NCI-H345 treated with DMSO at 0.1 percent for 48 hours (cell line): ENCODE data around the gene FGGY.
"Not testable (repeated sequence)": the region's sequence is repeated elsewhere in the genome, so short reads cannot be mapped to it uniquely, and the experiment has no call there.

Experiments
- DNase-seq: peaks from one replicate; lab custom pipeline; 2025; ENCODE audit not compliant: unreplicated experiment; lab: John Stamatoyannopoulos, UW

FGGY gene

DNA sequence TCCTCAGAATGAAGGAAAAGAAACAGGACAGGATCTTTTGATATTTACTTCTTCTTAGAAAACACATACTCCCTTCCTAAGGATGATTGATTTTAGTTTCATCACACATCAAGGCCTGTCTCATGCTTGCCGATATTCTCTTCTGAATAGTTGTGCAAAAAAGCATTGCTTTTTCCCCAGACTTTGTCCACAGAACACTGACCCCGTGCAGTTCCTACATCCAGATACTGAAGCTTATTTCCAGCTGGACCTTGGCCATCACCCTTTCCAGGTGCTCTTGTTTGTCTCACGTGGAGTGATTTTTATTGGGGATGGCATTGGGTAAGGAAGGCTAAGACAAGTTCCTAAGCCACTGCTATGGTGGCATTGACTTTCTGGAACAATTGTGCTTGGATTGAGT, 320.5 kb downstream of the FGGY start:
- DNase-seq = no peak

DNA sequence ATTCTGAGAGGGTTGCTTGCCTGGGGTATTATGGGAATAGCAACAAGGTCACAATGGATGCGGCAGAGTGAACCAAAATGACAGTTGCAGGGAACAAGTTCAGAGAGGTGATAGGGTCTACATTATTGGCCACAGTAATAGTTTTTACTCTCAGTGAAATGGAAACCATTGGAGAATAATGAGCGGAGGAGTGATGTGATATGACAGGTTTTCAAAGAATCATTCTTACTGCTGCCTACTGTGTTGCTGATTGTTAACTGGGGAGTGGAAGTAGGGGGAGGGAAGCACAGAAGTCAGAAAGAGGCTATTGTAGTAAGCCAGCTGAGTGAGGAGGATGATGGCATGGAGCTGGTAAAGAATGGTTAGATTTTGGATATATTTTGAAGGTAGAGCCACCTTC, 322.7 kb downstream of the FGGY start:
- DNase-seq = no peak

DNA sequence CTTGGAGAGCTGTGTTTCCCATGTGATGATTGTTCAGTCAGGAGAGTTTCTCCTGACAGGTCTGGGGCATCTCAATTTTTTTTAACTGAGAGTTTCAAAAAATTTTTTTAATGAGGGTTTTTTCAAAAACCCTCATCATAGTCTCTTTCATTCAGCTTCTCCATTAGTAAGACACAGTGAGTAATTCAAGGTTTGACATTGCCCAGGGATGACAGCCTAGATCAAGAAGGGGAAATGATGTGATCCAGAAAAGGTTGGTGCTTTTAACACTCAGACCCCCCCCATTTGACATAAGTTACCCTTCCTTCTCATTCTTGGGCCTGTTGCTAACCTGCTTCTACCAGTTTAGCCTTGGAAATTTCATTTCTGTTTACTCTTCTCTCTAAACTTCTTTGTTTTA, 328.5 kb downstream of the FGGY start:
- no peak for DNase-seq

DNA sequence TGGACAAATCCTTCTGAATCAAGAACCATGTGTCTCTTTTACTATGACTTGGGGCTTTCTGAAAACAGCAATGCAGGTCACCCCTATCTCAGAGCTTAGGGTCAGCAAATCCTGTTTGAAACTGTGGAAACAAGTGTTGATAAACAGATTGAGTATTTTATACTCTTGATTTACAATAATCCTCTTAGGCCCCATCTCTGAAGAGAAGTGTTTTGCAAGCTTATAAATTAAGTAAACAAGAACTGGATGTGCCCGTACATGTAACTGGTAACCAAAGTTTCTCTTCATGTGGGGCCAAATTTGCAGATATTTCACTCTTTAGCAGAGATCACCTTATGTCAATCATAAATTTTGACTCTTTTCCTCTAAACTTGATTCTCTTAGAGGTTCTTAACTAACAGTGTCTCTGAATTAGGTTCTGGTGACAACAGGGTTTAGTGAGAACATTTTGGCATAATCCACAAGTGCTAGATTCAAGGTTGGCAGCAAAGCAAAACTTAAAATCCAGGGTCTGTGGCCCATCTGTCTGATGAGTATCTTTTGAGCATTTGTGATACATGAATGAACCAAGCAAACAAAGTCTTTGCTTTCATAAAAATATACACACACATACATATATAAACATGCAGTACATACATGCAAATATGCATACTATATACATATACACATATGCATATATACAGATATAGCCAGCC, 334.8 kb downstream of the FGGY start:
- DNase-seq = no peak

DNA sequence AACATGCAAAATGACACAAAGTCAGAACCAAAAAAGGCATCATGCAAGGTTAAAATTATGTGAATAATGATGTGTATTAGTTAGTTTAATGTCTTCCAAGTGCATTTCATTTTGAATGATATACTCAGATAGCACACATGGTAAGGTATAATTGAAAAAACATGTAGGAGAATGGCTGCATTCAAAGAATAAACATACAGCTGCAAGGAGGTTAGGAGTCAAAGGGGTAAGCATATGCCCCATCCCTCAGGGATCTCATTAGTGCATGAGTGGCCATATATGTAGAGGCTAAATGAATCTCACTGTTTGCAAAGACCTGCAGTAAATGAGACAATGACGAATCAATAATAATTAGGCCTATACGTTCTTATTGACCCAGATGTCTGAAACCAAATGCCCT, 338.2 kb downstream of the FGGY start:
- DNase-seq = no peak

DNA sequence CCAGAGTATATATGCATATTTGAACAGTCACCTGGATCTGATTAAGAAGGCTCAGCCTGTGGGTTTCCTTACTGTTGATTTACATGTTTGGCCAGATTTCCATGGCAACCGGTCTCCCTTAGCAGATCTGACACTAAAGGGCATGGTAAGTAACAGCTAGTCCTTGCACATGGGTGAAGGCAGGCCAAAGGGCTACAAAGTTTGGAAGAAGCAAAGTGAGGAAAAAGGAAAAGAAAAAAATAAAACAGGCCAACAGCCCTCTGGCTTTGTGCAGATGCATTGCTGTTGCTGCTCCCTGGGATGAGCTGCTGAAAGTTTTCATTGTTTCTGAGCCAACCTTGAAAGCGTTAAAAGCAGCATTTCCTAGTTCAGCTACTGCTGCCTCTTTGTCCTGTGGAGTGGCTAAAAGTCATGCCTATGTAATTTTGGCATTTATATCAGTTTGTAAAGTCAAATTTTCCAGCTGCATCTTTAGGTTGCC, 341.4 kb downstream of the FGGY start:
- DNase-seq = no peak

DNA sequence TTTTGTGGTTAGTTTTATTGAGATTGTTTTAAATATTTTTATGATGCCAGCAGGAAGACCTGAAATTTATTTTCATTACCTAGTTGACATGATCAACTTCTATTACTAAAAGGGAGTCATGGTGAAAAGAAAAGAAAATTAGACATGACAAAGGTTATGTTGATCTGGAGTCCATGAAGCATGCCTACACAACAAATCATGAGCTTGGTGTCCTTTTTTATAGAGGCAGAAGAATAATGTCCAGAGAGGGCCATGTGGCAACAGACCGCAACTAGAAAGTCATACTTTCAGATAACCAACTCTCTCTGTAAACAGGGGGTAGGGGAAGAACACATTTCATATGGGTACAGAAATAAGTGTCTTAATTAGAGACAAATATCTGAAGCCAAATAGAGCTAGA, 342.4 kb downstream of the FGGY start:
- no peak for DNase-seq

DNA sequence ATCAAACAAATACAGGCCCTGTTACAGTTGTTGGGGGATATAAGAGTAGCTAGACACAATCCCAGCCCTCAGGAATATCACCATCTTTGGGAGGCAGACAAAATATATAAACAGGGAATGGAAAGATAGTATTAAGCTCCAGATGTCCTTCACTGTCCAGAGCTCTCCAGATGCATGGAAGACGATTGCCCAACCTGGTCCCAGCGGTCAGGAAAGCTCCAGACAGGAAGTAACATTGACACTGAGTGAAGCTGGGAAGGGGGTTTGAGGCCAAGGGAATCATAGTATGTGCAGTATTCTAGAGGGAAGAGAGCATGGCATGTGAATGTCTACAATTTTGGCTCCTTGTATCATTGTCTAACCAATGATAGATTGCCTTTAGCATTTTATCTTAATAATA, 344.0 kb downstream of the FGGY start:
- DNase-seq = no peak

DNA sequence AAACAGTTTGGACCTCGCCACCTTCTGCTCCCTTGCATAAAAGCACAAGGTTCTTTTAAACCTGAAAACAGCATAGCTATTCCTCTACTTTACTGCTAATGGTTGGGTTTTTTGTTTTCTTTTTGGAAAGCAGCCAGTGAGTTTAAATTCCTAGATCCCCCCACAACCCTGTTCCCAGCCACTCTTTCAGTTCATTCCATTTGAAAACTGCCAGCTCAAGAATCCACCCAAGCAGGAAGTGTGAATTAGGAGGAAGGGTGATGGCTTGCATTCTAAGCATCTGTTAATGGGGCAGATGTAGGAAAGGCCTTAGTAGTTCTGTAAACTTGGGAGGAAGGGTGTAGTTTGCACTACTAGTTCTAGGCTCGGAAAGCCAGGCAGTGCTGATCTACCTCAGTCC, 344.9 kb downstream of the FGGY start:
- DNase-seq = no peak

DNA sequence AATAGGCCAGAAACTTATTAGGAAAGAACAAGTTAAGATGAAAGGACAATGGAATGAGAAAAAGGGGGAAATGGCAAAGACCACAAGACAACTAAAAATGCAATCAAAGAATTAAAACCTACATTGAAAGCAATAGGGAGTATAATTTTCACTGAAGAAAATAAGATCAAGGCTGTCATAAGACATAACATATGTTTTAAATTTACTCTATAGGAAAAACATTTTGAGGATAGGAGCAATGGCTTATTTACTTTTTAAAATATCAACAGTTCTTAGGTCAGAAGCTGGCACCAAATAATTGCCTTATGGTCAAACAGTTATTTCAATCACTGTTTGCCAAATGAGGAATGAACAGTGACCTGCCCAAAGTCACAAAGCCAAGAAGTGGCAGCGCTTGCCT, 346.6 kb downstream of the FGGY start:
- DNase-seq = no peak

DNA sequence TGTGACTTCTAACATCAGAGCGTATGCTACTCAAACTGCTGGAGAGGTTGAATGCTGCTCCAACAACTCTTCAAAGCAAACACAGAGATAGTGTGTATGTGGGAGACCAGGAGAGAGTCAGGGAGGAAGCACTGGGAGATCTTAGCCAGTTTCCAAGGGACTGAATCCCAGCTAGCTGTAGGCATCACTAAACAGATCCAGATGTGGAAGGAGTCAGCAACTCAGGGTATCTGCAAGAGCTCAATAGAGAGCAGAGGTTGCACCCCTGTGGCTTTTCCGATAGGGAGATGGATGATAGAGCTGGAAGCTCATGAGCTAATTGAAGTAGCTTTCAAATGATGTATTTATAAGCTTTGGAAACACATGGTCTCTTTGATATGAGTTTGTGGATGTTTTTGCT, 349.0 kb downstream of the FGGY start:
- no peak for DNase-seq

DNA sequence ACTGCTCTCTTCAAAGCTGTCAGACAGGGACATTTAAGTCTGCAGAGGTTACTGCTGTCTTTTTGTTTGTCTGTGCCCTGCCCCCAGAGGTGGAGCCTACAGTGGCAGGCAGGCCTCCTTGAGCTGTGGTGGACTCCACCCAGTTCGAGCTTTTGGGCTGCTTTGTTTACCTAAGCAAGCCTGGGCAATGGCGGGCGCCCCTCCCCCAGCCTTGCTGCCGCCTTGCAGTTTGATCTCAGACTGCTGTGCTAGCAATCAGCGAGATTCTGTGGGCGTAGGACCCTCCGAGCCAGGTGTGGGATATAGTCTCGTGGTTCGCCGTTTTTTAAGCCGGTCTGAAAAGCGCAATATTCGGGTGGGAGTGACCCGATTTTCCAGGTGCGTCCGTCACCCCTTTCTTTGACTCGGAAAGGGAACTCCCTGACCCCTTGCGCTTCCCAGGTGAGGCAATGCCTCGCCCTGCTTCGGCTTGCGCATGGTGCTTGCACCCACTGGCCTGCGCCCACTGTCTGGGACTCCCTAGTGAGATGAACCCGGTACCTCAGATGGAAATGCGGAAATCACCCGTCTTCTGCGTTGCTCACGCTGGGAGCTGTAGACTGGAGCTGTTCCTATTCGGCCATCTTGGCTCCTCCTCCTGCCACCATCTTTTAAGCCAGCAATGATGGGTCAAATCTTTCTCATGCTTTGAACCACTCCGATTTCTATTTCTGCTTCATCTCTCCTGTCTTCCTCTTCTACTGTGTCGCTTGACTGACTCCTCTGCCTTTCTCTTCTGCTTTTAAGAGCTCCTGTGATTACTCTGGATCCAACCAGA, 356.5 kb downstream of the FGGY start:
- DNase-seq = not testable (repeated sequence)

DNA sequence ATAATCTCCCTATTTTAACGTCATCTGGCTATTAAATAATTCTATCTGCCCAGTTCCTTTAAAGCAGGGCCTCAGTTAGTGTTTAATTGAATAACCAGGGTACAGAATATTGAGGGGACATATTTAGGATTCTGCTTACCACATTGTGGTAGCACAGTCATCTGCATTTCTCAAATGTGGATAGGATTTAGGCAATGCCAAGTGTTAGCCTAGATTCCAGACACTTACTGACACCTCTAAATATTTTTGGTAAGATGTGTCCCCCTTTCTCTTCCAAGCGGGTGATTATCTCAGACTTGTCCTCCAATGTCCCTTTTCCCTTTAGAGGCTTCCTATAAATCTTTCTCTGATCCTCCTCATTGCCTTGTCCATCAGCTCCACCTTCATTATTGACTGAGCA, 357.1 kb downstream of the FGGY start:
- no peak for DNase-seq

DNA sequence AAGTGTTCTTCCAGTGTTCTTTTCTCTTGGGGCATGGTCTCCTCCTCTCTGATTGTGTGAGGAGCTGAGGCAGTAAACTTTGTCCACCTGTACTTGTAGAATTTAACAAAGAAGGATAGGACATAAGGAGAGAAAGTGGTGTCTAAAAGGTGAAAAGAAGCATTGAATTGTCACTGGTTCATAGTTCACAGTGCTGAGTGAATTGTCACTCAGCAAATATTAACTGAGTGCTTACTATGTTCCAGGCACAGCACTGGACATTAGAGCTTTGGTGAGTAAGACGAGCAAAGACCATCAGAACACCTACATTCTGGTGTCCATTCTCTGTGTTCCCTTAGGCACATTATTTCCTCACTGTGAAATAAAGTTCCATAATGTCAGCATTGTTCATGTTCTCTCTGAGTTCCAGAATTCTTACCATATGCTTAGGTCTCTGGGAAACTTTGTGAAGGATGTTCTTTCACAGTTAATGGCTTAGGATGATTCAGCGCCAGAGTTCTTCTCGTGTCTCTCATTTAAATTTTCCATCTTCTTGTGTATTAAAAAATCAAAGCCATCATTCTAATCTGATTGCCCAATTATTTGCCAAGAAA, 361.1 kb downstream of the FGGY start:
- no peak for DNase-seq

DNA sequence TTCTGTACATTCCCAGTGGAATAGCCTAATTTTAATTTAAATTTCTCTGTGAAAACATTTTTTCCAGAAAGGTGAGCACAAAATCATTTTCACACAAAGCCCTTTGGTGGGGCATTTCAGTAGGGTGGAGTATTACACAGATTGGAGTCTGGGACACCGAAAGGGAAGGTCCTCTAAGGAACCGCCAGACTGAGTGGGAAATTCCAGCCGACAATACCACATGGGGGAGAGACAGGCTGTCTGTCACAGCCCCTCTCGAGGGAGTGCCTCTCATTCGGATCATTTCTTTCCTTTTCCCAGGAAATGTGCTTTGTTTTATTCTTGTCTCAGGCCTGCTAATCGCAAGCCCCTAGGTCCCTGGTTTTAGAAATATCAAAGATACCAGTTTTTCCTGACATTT, 367.3 kb downstream of the FGGY start:
- no peak for DNase-seq

DNA sequence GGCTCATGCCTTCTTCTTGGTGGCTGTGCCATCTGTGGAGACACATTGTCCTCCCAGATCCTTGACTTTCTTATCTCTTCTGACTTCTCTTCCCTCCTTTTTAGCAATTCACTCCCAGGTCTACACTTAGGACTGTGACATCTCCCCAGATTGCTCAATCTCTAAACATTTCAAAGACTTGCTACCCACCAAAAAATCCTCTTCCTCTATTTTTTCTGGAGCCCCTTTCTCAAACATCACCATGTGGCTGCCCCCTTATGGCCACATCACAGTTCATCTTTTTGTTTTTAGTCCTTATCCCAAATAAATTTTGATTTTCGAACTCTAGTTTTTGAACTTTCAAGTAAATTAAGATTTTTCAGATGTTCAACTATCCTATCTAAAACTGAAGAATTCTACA, 369.2 kb downstream of the FGGY start:
- DNase-seq = no peak

DNA sequence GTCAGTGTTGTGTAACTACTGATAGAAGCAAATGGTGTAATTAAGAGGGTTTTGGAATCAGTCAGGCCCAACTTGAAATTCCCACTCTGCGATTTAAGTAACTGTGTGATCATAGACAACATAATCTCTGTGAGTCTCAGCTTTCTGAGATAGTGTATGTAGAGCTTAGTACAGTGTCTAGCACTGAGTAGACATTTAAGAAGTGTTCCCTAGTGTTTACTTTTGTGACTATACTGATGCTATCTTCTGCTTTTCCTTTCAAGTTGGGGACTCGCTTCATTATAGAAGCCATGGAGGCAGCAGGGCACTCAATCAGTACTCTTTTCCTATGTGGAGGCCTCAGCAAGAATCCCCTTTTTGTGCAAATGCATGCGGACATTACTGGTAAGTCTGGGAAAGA, 370.1 kb downstream of the FGGY start:
- no peak for DNase-seq

DNA sequence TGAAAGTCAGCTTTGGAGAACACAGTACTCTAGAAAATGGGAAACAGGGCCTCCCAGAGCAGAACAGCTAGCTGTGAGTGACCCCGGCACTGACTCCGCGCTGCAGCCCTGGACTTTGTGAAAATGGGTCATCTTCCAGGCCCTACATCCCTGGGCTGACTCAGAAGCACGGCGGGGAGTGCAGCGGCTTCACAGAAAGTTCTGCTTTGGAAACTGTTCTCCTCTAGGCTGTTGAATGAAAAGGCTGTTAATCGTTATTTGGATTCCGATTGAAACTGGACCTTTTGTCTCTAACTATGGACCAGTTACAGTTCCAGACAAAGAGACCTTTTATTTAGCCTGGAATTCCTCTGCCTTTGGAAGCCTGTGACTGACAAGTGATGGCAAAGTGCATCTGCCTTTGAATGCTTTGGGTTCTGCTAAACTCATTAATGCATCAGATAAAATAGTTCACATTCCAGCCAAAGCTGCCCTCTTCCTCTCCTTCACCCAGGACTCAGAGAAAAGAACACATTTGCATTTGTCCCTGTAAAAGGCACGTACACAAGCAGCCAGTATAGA, 372.9 kb downstream of the FGGY start:
- DNase-seq = no peak

DNA sequence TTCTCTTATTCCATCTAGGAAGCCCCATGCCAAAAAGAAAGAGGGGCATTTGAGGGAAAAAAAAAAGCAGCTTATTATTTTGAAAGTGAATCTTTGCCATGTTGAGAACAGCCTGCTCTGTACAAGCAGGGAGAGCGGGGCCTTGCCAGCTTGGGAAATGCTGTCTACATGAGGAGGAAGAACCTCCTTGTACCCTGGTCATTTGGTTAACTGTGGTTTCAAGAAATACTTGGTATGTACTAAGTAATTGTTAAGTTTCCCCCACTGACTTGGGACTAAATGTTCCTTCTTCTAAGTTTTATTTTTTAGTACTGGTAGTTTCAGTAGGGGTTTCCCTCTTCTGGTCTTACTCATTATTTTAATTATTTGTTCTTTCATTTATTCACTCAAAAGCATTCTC, 373.8 kb downstream of the FGGY start:
- no peak for DNase-seq

DNA sequence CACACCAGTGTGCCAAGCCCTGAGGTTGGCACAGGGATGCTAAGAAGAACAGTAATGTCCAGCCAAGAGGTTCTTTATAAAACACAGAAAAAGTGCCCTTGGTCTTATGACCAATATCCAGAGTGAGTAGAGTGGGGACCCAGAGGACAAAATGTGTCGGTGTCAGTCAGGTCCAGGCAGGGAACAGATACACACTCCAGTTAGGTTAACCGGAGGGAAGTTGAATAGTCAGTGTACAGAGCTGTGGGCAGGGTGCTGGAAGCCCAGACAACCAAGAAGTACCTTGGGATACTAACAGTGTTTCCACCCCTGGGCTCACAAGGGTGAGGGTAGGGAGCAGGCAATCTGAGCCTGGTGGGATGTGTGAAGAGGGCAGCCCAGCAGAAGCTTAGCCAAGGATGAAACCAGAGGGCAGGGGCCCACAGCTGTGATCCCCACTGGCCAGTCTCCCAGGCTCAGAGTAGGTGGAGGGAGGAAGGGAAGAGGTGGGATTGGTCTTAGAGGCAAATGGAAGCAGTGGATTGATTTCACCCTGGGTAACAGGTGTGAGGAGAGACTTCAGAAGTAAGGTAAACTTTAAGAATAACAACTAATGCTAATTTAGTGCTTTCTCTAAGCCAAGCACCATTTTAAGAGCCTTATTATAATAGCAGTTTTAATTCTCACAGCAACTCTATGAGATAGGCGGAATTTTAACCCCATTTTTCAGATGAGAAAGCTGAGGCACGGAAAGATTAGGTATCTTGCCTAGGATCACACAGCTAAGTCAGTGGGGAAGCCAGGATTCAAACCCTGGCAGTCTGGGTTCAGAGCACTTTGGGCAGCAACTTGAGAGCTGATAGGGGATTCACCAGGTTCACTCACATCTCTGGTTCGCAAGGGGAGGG, 374.4 kb downstream of the FGGY start:
- DNase-seq = no peak

DNA sequence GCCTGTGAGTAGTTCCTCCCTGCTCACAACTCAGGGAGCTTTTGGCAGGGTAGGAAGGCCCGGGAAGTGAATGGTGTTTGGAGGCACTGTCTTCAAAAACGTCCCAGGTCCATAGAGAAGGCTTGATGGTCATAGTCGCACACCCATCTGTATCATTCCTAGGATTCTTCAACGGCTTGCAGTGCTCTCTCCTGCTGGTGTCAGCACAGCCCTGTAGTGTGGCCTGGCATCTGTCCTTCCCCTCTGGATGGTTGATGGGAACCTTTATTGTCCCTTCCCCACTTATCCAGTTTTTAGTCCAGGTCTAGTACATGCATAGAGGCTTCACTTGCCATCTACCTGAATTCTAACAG, 375.0 kb downstream of the FGGY start:
- no peak for DNase-seq
